Large intestine (tissue), 3 donors: ENCODE results near the gene GADD45G. TPM values are rescaled to one million over a fixed set of nuclear protein-coding genes. Genes with fewer than 3 reads are reported as not detected.

Experiments used
- DNase-seq, 2 donors: peaks; one replicate each; pipeline versions ENCODE4 v3.0.0 to v3.0.0-alpha.2; 2013
- H3K27ac ChIP-seq: one replicate; pipeline ENCODE4 v1.5.1; 2013; ENCODE audit warnings: low read length
- H3K27me3 ChIP-seq: 2 replicates; pipeline ENCODE4 v1.6.1; 2013; ENCODE audit warnings: low read length; ENCODE audit not compliant: control insufficient read depth, insufficient read depth
- H3K36me3 ChIP-seq: 2 replicates; pipeline ENCODE4 v1.6.1; 2013; ENCODE audit warnings: low read length; ENCODE audit not compliant: control insufficient read depth, insufficient read depth
- H3K4me1 ChIP-seq: one replicate; pipeline ENCODE4 v1.6.1; 2013; ENCODE audit warnings: low read length; ENCODE audit not compliant: control insufficient read depth, insufficient read depth
- H3K4me3 ChIP-seq: one replicate; pipeline ENCODE4 v1.5.1; 2013; ENCODE audit warnings: low read length
- H3K9me3 ChIP-seq: one replicate; pipeline ENCODE4 v1.6.1; 2013; ENCODE audit warnings: mild to moderate bottlenecking, low read depth, low read length, moderate library complexity; ENCODE audit not compliant: control insufficient read depth
- WGBS: methylation state at CpG from one replicate; pipeline ENCODE4 v1.1.5; 2013; ENCODE audit warnings: low lambda C conversion rate; ENCODE audit not compliant: insufficient coverage; 5-methylcytosine and 5-hydroxymethylcytosine counted together
- polyA plus RNA-seq: library from polyadenylated mRNA; unstranded; fragments of 120-200 nt; gene quantifications from one replicate; pipeline ENCODE4 v1.2.1, GENCODE V29; 2013

GADD45G gene
- polyA plus RNA-seq, 1 donor: 10.5 TPM

GRCh38 chr9:89632192-89632733 lies 27.5 kb downstream of the GADD45G start:
- Histone ChIP-seq H3K27me3 (no peaks in the 10 kb centered on the region), H3K27ac (no peak overlapping the region), H3K36me3 (no peaks in the 10 kb centered on the region), H3K4me1 (no peaks in the 10 kb centered on the region), H3K4me3 (no peak overlapping the region), H3K9me3 (peaks cover 2% of the 10 kb centered on the region)
- WGBS: no CpG with 5 or more reads among the region's 7 CpGs
- no peak for DNase-seq

- DNase-seq: no peak
- no CpG with 5 or more reads among the region's 7 CpGs for WGBS
- no peaks in the 10 kb centered on the region for H3K9me3 ChIP-seq
Observed at GRCh38 chr9:89632736-89633135, 27.9 kb downstream of the GADD45G start.

GRCh38 chr9:89633404-89633803 lies 28.6 kb downstream of the GADD45G start:
- H3K4me3 ChIP-seq: no peak overlapping the region
- no peaks in the 10 kb centered on the region for H3K36me3 ChIP-seq
- H3K27ac ChIP-seq: no peak overlapping the region
- no peaks in the 10 kb centered on the region for H3K27me3 ChIP-seq
- H3K4me1 ChIP-seq: no peaks in the 10 kb centered on the region
- DNase-seq: no peak
- WGBS: no CpG with 5 or more reads among the region's 6 CpGs
- H3K9me3 ChIP-seq: no peaks in the 10 kb centered on the region

More at GRCh38 chr9:89632736-89633135, 27.9 kb downstream of the GADD45G start:
- H3K4me3 ChIP-seq: no peak overlapping the region
- no peak overlapping the region for H3K27ac ChIP-seq
- H3K4me1 ChIP-seq: no peaks in the 10 kb centered on the region
- H3K27me3 ChIP-seq: no peaks in the 10 kb centered on the region
- no peaks in the 10 kb centered on the region for H3K36me3 ChIP-seq

- no peaks in the 10 kb centered on the region for H3K9me3 ChIP-seq
- H3K27me3 ChIP-seq: no peaks in the 10 kb centered on the region
- no CpG with 5 or more reads among the region's 9 CpGs for WGBS
- no peaks in the 10 kb centered on the region for H3K36me3 ChIP-seq
- no peaks in the 10 kb centered on the region for H3K4me1 ChIP-seq
- H3K4me3 ChIP-seq: no peak overlapping the region
- no peak for DNase-seq
- no peak overlapping the region for H3K27ac ChIP-seq
Observed at GRCh38 chr9:89633920-89634319, 29.1 kb downstream of the GADD45G start.

- Histone ChIP-seq H3K4me1 (no peaks in the 10 kb centered on the region), H3K27me3 (no peaks in the 10 kb centered on the region), H3K4me3 (no peak overlapping the region), H3K27ac (no peak overlapping the region), H3K9me3 (no peaks in the 10 kb centered on the region), H3K36me3 (no peaks in the 10 kb centered on the region)
- no CpG with 5 or more reads among the region's 7 CpGs for WGBS
- no peak for DNase-seq
Observed at GRCh38 chr9:89634995-89635742, 30.4 kb downstream of the GADD45G start.

GRCh38 chr9:89635816-89636215 lies 31.0 kb downstream of the GADD45G start:
- no peaks in the 10 kb centered on the region for H3K36me3 ChIP-seq
- no peaks in the 10 kb centered on the region for H3K27me3 ChIP-seq
- H3K9me3 ChIP-seq: no peaks in the 10 kb centered on the region
- no peak overlapping the region for H3K27ac ChIP-seq
- no peaks in the 10 kb centered on the region for H3K4me1 ChIP-seq
- WGBS: no CpG with 5 or more reads among the region's 5 CpGs
- no peak for DNase-seq
- H3K4me3 ChIP-seq: no peak overlapping the region

GRCh38 chr9:89637787-89638186 lies 33.0 kb downstream of the GADD45G start:
- no peak overlapping the region for H3K4me3 ChIP-seq
- no peaks in the 10 kb centered on the region for H3K27me3 ChIP-seq
- no peaks in the 10 kb centered on the region for H3K4me1 ChIP-seq
- no CpG with 5 or more reads among the region's 6 CpGs for WGBS
- DNase-seq: no peak
- H3K9me3 ChIP-seq: no peaks in the 10 kb centered on the region
- no peaks in the 10 kb centered on the region for H3K36me3 ChIP-seq
- no peak overlapping the region for H3K27ac ChIP-seq

- no peaks in the 10 kb centered on the region for H3K4me1 ChIP-seq
- H3K4me3 ChIP-seq: no peak overlapping the region
- no peaks in the 10 kb centered on the region for H3K27me3 ChIP-seq
- H3K9me3 ChIP-seq: no peaks in the 10 kb centered on the region
- no peaks in the 10 kb centered on the region for H3K36me3 ChIP-seq
- no CpG with 5 or more reads among the region's 5 CpGs for WGBS
- no peak overlapping the region for H3K27ac ChIP-seq
- DNase-seq: no peak
Observed at GRCh38 chr9:89638359-89638758, 33.5 kb downstream of the GADD45G start.

GRCh38 chr9:89638893-89639292 lies 34.1 kb downstream of the GADD45G start:
- H3K36me3 ChIP-seq: no peaks in the 10 kb centered on the region
- no peak overlapping the region for H3K27ac ChIP-seq
- no peak for DNase-seq
- H3K9me3 ChIP-seq: no peaks in the 10 kb centered on the region
- no peaks in the 10 kb centered on the region for H3K27me3 ChIP-seq
- no peak overlapping the region for H3K4me3 ChIP-seq
- no peaks in the 10 kb centered on the region for H3K4me1 ChIP-seq
- WGBS: no CpG with 5 or more reads among the region's 5 CpGs

- H3K36me3 ChIP-seq: no peaks in the 10 kb centered on the region
- H3K27ac ChIP-seq: no peak overlapping the region
- no CpG with 5 or more reads among the region's 13 CpGs for WGBS
- H3K4me1 ChIP-seq: no peaks in the 10 kb centered on the region
- H3K4me3 ChIP-seq: no peak overlapping the region
- no peaks in the 10 kb centered on the region for H3K27me3 ChIP-seq
- H3K9me3 ChIP-seq: no peaks in the 10 kb centered on the region
- DNase-seq: no peak
Observed at GRCh38 chr9:89639367-89639795, 34.6 kb downstream of the GADD45G start.

GRCh38 chr9:89639961-89640360 lies 35.1 kb downstream of the GADD45G start:
- Histone ChIP-seq H3K27me3 (no peaks in the 10 kb centered on the region), H3K27ac (no peak overlapping the region), H3K4me3 (no peak overlapping the region), H3K4me1 (no peaks in the 10 kb centered on the region), H3K36me3 (no peaks in the 10 kb centered on the region), H3K9me3 (no peaks in the 10 kb centered on the region)
- no CpG with 5 or more reads among the region's 5 CpGs for WGBS
- DNase-seq: no peak
